Measurements from ENCODE around the gene GAS2L2.

DNA sequence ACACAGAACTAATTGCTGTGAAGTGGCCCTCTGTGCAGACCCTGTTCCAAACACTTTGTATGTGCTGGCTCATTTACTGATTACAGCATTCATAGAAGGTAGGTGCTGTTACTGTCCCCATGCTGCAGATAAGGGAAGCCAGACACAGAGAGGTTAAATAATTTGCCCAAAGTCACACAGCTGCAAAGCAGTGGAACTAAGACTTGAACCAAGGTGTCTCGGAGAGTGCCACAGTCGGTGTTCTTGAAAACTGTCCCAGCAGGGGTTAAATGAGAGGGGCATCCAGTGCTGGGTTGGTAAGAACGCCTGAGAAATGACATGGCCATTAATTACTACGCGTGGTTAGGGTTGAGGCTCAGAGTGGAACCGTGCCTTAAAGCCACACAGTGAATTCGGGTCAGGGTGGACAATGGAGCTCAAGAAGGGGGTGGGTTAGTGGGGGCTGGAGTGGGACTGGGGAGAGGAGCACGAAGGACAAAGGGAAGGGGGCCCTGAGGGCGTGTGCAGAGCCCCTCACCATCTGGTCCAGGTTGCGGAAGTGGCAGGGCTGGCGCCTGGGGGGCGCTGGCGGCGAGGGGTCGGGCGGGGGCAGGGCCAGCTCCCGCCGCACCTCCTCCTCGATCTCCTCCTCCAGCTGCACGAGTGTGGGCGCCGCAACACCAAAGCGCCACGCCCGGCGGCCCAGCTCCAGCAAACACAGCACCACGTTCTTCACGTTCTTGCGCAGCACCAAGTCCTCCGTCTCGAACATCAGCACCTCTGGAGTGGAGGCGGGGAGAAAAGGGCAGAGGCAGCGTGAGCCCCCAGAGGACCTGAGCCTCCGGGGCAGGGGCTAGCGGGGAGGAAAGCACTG, 3.3 kb downstream of the GAS2L2 start:
- TF ChIP-seq, protein P1, sequence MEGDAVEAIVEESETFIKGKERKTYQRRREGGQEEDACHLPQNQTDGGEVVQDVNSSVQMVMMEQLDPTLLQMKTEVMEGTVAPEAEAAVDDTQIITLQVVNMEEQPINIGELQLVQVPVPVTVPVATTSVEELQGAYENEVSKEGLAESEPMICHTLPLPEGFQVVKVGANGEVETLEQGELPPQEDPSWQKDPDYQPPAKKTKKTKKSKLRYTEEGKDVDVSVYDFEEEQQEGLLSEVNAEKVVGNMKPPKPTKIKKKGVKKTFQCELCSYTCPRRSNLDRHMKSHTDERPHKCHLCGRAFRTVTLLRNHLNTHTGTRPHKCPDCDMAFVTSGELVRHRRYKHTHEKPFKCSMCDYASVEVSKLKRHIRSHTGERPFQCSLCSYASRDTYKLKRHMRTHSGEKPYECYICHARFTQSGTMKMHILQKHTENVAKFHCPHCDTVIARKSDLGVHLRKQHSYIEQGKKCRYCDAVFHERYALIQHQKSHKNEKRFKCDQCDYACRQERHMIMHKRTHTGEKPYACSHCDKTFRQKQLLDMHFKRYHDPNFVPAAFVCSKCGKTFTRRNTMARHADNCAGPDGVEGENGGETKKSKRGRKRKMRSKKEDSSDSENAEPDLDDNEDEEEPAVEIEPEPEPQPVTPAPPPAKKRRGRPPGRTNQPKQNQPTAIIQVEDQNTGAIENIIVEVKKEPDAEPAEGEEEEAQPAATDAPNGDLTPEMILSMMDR (IDR thresholded peaks at IDR 0.05; ENCODE audit: low read depth, low read length) = no peak
- TF ChIP-seq EZH2phosphoT487 (IDR thresholded peaks at IDR 0.05; ENCODE audit: low read depth) = no peak
